Stimulated activated CD8-positive, alpha-beta memory T cell treated with anti-CD3 and anti-CD28 coated beads, Interleukin-4, amount 100 ng/mL, for 4 hours (primary cell): Measurements from ENCODE around the gene C2orf78.

Source experiments
- DNase-seq, 2 donors: peaks; one replicate each; pipeline ENCODE4 v3.0.0-alpha.2; 2020; ENCODE audit warnings: low read depth in 2 of 2, low spot score in 1 of 2

C2orf78 gene

DNA sequence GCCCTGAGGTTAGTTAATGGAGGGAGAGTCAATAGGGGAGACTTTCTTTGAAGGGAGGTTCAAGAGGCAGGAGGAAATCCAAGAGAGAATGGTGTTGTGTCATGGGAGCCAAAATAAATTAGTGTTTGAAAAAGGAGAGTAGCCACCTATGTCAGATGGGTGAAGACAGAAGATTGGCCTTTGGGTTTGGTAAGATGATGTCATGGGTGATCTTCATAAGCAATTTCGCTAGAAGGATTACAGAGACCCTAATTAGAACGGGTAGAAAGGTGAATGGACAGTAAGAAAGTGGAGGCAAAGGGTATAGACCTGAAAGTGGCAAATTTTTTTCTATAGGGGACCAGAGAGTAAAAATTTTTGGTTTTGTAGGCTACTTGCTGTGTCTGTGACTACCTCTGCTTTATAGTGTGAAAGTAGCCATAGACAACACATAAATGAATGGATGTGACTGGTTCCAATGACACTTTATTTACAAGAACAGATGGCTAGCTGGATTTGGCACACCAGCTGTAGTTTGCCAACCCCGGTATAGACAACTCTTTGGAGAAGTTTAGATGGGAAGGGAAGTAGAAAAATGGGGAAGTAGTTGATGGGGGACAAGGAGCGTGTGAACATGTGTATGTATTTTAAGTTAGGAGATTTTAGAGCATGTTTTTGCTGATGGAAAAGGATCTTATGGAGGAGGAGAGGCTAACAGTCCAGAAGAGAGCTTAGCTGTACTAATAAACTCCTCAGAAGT, 54.0 kb downstream of the C2orf78 start:
- no peak for DNase-seq

DNA sequence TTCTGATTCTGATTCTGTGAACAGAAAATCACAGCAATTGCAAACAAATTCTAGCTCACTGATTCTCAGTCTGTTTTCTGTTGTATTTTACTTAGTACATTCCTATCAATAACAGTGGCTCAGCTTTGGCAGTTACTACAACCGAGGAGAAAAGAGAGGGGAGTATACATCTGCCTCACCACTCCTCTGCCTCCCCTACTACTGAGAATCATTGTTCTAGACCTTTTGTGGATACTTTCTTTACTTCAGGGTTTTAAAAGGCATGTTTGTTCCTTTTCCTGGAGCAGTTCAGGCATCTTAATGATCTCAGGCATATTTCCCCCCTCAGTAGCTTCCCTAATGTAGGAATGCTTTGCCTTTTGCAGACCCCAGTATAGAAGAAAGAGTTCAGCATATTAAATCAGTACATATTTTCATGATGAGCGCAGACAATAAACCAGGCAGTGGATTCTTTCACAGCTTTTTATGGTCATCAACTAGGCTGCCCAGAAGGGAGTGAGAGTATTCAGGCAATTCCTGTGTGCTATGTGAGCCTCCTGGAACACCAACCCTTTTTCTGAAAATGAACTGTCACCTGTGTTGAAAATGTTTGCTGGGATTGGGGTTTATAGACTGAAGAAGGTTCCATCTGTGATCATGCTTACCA, 55.0 kb downstream of the C2orf78 start:
- no peak for DNase-seq

DNA sequence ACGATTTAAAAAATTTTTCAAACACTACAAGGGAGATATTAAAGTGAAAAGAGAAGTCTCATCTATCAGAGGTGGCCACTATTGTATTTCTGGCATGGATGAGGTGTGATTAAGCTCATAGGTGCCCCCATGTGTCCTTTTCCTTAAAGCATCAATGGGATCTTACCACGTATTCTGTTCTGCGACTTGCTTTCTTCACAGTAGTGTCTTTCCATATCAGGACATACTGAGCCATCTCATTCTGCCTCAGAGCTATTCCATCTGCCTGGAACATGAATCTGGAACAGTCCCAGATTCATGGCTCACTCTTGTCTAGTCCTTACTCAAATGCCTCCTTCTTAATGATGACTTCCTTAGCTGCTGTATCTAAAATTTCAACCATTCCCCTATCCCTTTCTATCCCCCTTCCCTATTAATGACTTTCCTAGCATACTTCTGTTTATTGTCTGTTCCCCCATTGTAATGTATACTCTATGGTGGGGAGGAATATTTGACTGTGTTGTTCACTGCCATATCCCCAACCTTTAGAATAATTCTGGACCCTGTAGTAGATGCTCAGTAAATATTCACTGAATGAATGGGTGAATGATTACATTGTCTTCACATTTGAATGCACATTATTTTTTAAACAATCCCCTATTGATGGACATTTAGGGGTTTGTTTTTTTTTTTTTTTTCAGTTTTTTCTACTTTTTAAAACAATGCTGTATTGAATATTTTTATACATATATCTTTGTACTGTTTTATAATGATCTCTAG, 55.8 kb downstream of the C2orf78 start:
- DNase-seq, result no peak

DNA sequence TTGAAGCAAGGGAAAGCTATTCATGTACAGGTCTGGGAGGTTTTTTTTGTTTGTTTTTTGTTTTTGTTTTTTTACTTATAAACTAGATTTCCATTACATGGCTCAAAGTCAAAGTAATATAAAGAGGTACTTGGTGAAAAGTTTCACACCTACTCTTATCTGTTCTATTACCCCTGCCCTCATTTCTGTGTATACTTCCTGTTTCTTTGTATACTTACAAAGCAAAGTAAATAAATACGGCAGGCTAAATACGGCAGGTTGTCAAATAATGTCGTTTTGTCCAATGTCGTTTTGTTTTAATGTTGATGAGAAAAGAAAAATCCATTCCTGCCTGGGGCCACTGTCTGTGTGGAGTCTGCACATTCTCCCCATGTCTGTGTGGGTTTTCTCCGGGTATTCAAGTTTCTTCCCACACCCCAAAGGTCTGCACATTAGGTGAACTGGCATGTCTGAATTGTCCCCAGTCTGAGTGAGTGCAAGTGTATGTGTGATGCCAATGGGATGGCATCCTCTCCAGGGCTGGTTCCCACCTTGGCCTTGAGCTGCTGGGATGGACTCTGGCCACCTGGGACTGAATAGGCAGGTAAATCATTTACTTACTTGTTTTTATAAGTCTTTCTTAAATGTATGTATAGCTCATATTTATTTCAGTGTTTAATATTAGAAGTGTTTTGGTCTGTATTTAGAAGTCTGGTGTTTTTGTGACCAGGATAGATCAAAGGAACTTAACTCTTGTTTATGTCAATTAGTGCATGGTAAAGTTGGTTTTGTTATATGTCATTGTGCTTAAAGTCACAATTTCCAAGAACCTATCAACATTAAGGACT, 58.1 kb downstream of the C2orf78 start:
- DNase-seq, result no peak

- no peak for DNase-seq
Observed at GRCh38 chr2:73842739-73843019, 58.7 kb downstream of the C2orf78 start.

DNA sequence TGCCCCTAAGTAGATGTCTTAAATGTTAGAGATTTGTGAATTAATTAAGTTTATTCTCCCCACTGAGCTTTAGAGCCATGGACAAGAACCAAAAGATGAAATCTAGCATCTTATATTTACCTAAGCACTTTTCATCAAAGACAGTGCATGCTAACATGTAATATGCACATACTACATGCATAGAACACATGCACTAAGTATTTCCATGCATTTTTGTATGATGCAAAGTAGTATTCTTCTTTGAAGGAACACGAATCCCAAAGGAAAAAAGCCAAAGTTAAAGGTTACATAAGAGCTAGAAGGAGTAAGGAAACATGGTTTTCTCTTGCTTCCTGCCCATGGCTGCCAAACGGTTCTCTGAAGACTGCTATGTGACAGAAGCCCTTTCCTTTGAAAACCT, 60.1 kb downstream of the C2orf78 start:
- DNase-seq, result no peak

DNA sequence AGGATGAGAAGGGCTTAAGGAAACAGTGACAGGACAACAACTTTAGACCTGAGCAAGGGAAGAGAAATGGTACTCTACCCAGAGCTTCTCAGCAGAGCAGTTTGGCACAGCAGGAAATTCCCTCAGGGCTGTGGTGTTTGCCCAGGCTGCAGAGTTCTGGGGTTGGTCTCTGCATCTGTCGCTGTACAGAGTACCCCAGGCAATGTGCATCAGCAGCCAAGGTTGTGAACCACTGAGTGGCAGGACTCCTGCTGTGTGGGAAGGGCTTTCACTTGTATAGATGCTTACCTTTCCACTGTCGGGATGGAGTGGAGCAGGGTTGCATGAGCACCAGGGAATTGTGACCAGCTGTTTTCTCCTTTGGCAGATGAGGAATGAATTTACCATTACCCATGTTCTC, 66.0 kb downstream of the C2orf78 start:
- no peak for DNase-seq

DNA sequence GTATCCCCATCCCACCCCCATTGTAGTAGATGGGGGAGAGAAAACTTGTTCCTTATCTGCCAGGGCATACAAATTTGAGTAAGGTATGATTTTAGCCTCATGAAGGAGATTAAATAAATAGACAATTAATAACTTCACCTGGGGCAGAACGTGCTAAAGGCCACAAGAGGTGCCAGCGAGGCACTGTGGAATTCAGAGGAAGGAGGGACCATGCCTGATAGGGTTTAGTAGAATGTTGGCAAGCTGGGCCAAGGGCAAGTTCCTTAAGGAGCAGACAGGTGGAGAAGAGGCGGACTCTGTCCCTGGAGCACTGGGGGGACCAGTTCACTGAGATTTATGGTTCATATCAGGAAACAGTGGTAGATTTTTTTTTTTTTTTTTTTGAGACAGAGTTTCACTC, 67.3 kb downstream of the C2orf78 start:
- no peak for DNase-seq

DNA sequence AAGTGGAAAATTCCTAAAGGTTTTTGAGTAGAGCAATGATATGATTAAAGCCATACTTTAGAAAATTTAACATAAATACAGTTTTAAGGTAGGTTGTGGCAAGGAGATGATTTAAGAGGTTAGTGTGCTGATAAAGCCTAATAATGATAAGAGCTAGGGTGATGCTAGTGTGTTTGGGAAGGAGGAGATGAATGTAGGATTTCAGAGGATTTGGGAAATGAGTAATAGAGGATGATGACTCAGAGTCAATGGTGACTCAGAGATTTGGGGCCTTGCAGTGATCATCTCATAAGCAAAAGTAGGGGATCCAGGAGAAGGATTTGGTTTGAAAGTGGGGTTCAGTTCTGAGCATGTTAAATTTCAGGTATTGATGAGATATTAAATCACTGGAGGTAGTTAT, 68.0 kb downstream of the C2orf78 start:
- no peak for DNase-seq

- DNase-seq, result no peak
Observed at GRCh38 chr2:73855526-73855925, 71.5 kb downstream of the C2orf78 start.

DNA sequence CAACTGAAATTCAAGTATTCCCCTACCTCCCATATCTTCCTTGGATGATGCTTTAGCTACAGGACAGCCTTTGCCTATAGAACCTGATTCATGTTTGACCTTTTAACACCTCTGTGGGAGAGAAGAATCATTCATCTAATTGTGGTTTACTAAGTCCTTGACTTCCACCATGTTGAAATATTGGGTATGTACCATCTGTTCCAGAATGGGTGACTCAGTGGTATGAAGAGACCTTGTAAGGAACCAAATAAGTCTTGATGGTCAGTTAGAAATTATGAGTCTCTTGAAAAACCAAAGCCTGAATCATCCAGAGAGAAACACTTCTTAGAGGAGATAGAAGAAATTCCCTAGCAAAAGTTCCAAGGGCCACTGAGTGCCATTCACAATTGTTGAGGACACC, 72.2 kb downstream of the C2orf78 start:
- DNase-seq, result no peak

GRCh38 chr2:73859721-73860586, 76.0 kb downstream of the C2orf78 start:
- DNase-seq, result no peak

DNA sequence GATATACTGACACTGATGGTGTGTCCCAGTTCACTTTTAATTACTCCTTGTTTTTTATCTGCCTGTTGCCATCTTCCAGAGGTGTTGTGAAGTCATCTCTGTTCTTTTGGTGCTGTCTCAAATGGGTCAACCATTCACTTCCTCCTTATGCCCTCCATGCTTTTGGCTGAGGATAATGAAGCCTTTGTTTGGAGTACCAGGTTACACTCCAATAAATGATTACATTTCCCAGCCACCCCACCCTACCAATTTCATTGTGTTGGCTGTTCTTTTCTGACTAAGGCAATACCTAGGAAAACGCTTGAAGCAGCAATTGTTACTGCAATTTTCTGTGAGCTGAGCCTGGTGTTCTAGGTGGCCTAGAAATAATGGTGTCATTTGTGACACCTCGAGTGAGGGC, 79.0 kb downstream of the C2orf78 start:
- DNase-seq, result no peak
